A549 (cell line): Measurements from ENCODE around the gene PGPEP1.

ENCODE experiments used
- EHMT2 ChIP-seq: fragments of 200-600 bp; sonication (generic); IDR thresholded peaks from 2 replicates; pipeline ENCODE4 v1.6.1; 2016; ENCODE audit warnings: antibody characterized with exemption, low read depth, mild to moderate bottlenecking, moderate library complexity
- HMGXB4 ChIP-seq: fragments of 250-450 bp; sonication (Bioruptor Pico); IDR thresholded peaks from 2 replicates; pipeline ENCODE4 v1.5.0; 2021; ENCODE audit warnings: mild to moderate bottlenecking, moderate library complexity, borderline replicate concordance
- MYC ChIP-seq: IDR thresholded peaks from 2 replicates; pipeline ENCODE4 v1.6.1; 2012; ENCODE audit warnings: mild to moderate bottlenecking, inconsistent platforms, low read length, improper control_type of control experiment, borderline replicate concordance
- PBX3 ChIP-seq: IDR thresholded peaks from 2 replicates; pipeline ENCODE4 v1.6.1; 2012
- POLR2A ChIP-seq: IDR thresholded peaks from 2 replicates; pipeline ENCODE4 v1.6.1; 2012; ENCODE audit warnings: mild to moderate bottlenecking, low read length
- RCOR1 ChIP-seq: fragments of 150-350 bp; IDR thresholded peaks from 2 replicates; pipeline ENCODE4 v1.6.1; 2014; ENCODE audit warnings: antibody characterized with exemption, low read length, low read depth
- TF ChIP-seq, protein P1 (sequence below): IDR thresholded peaks from 2 replicates; pipeline ENCODE4 v1.6.1; 2012
- TF ChIP-seq, protein P2 (sequence below): fragments of >200 bp; sonication (Bioruptor Twin); formaldehyde crosslinking; IDR thresholded peaks from 3 replicates; pipeline ENCODE4 v1.5.1; 2016

DNA sequence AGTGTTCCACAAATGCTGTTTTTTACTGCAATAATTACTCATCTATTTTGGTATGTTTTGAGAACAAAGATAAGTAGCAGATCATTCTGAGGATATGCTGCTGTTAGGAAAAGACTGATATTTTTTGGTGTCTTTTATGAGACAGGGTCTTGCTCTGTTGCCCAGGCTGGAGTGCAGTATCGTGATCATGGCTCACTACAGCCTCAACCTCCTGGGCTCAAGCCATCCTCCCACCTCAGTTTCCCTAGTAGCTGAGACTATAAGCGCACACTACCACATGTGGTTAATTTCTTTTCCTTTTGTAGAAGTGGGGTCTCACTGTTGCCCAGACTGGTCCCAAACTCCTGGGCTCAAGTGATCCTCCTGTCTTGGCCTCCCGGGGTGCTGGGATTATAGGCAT is 27.0 kb upstream of the PGPEP1 start:
- no peak for TF ChIP-seq HMGXB4 (CRISPR knock-in tag)
- TF ChIP-seq EHMT2 = no peak
- no peak for TF ChIP-seq POLR2A
- TF ChIP-seq, protein P1, sequence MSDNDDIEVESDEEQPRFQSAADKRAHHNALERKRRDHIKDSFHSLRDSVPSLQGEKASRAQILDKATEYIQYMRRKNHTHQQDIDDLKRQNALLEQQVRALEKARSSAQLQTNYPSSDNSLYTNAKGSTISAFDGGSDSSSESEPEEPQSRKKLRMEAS = no peak
- no peak for TF ChIP-seq RCOR1
- TF ChIP-seq MYC = no peak
- TF ChIP-seq, protein P2, sequence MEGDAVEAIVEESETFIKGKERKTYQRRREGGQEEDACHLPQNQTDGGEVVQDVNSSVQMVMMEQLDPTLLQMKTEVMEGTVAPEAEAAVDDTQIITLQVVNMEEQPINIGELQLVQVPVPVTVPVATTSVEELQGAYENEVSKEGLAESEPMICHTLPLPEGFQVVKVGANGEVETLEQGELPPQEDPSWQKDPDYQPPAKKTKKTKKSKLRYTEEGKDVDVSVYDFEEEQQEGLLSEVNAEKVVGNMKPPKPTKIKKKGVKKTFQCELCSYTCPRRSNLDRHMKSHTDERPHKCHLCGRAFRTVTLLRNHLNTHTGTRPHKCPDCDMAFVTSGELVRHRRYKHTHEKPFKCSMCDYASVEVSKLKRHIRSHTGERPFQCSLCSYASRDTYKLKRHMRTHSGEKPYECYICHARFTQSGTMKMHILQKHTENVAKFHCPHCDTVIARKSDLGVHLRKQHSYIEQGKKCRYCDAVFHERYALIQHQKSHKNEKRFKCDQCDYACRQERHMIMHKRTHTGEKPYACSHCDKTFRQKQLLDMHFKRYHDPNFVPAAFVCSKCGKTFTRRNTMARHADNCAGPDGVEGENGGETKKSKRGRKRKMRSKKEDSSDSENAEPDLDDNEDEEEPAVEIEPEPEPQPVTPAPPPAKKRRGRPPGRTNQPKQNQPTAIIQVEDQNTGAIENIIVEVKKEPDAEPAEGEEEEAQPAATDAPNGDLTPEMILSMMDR = no peak
- no peak for TF ChIP-seq PBX3
